NCI-H2029 treated with DMSO at 0.1 percent for 48 hours (cell line): ENCODE measurements around the gene DROSHA.
"Not testable (repeated sequence)": the region's sequence is repeated elsewhere in the genome, so short reads cannot be mapped to it uniquely, and the experiment has no call there.

Experiments used
- DNase-seq: peaks from one replicate; lab custom pipeline; 2025; lab: John Stamatoyannopoulos, UW

Gene DROSHA

GRCh38 chr5:31416547-31416946 is 115.3 kb downstream of the DROSHA start:
- DNase-seq: no peak

GRCh38 chr5:31415960-31416359 is 115.9 kb downstream of the DROSHA start:
- no peak for DNase-seq

GRCh38 chr5:31415009-31415923 is 116.6 kb downstream of the DROSHA start:
- DNase-seq: no peak

GRCh38 chr5:31413030-31413812 is 118.7 kb downstream of the DROSHA start:
- DNase-seq: no peak

GRCh38 chr5:31412324-31412723 is 119.6 kb downstream of the DROSHA start:
- no peak for DNase-seq

GRCh38 chr5:31410089-31410488 is 121.8 kb downstream of the DROSHA start:
- no peak for DNase-seq

- no peak for DNase-seq
Observed at GRCh38 chr5:31408814-31409213, 123.1 kb downstream of the DROSHA start.

- no peak for DNase-seq
Observed at GRCh38 chr5:31407921-31408693, 123.8 kb downstream of the DROSHA start.

GRCh38 chr5:31404325-31404724 is 127.6 kb downstream of the DROSHA start:
- no peak for DNase-seq

GRCh38 chr5:31401691-31402090 is 130.2 kb downstream of the DROSHA start:
- DNase-seq: no peak

- no peak for DNase-seq
Observed at GRCh38 chr5:31397926-31398557, 133.9 kb downstream of the DROSHA start.

GRCh38 chr5:31396611-31397295 is 135.1 kb downstream of the DROSHA start:
- DNase-seq: no peak

GRCh38 chr5:31395450-31396045 is 136.3 kb downstream of the DROSHA start:
- not testable (repeated sequence) for DNase-seq

- no peak for DNase-seq
Observed at GRCh38 chr5:31393126-31393525, 138.8 kb downstream of the DROSHA start.

GRCh38 chr5:31392061-31392460 is 139.8 kb downstream of the DROSHA start:
- DNase-seq: no peak

GRCh38 chr5:31390256-31390655 is 141.6 kb downstream of the DROSHA start:
- DNase-seq: no peak

- DNase-seq: no peak
Observed at GRCh38 chr5:31385774-31386537, 145.9 kb downstream of the DROSHA start.

- DNase-seq: no peak
Observed at GRCh38 chr5:31383734-31384133, 148.2 kb downstream of the DROSHA start.

- DNase-seq: no peak
Observed at GRCh38 chr5:31382051-31382878, 149.6 kb downstream of the DROSHA start.
